NCI-H1092 treated with DMSO at 0.1 percent for 48 hours (cell line): ENCODE measurements around the gene BBC3.

ENCODE experiments used
- DNase-seq: peaks from one replicate; lab custom pipeline; 2025; lab: John Stamatoyannopoulos, UW

BBC3 gene

GRCh38 chr19:47188507-47189033, 42.4 kb downstream of the BBC3 start:
- no peak for DNase-seq

- no peak for DNase-seq
These were observed 43.2 kb downstream of the BBC3 start for GRCh38 chr19:47187797-47188196.

- no peak for DNase-seq
These were observed 43.7 kb downstream of the BBC3 start for GRCh38 chr19:47187335-47187655.

- no peak for DNase-seq
These were observed 44.3 kb downstream of the BBC3 start for GRCh38 chr19:47186446-47187334.

- no peak for DNase-seq
These were observed 47.4 kb downstream of the BBC3 start for GRCh38 chr19:47183601-47184000.

- DNase-seq: no peak
These were observed 51.2 kb downstream of the BBC3 start for GRCh38 chr19:47179653-47180310.

GRCh38 chr19:47176627-47177090, 54.3 kb downstream of the BBC3 start:
- DNase-seq: no peak

GRCh38 chr19:47176071-47176626, 54.9 kb downstream of the BBC3 start:
- DNase-seq: no peak

- DNase-seq: no peak
These were observed 58.1 kb downstream of the BBC3 start for GRCh38 chr19:47172666-47173455.
